ENCODE results near the gene IL18RAP. TPM values are rescaled to one million over a fixed set of nuclear protein-coding genes. Genes with fewer than 3 reads are reported as not detected.
A peak's percentile ranks its signal among the peaks of the same experiment; 100 is the strongest.

Gene IL18RAP
- total RNA-seq, 1 donor from 2014 or later, result 0.70 TPM

DNA sequence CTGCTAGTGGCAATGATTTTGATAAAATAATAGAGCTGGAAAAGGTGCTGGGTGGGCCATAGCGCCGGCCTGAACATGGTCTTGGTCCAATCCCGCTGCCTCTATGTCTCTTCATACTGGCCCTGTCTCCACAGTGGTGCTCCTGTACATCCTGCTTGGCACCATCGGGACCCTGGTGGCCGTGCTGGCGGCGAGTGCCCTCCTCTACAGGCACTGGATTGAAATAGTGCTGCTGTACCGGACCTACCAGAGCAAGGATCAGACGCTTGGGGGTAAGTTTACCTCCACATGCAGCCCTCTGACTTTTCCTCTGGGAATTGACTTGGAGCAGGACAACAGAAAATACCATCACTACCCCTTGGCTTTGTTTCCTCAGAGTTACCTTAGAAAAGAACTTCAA lies 24.0 kb downstream of the IL18RAP start:
- intact Hi-C loops (cut with DNase I), result loop anchor here (10.0 kb wide), 1 partner anchor 262 kb away; the partner anchor contains the start of gene IL1RL2
- peak; percentile 73 for DNase-seq (ENCODE audit: low spot score)

- peak; percentile 78 for DNase-seq (ENCODE audit: low spot score)
- intact Hi-C loops (cut with DNase I), result loop anchor here (10.0 kb wide), 1 partner anchor 265 kb away; the partner anchor contains the start of gene IL1RL2
Observed at GRCh38 chr2:102449370-102449974, 26.5 kb downstream of the IL18RAP start.

GRCh38 chr2:102451968-102452367 lies 29.0 kb downstream of the IL18RAP start:
- intact Hi-C loops (cut with DNase I), result no loop called here
- DNase-seq (ENCODE audit: low spot score), result no peak

DNA sequence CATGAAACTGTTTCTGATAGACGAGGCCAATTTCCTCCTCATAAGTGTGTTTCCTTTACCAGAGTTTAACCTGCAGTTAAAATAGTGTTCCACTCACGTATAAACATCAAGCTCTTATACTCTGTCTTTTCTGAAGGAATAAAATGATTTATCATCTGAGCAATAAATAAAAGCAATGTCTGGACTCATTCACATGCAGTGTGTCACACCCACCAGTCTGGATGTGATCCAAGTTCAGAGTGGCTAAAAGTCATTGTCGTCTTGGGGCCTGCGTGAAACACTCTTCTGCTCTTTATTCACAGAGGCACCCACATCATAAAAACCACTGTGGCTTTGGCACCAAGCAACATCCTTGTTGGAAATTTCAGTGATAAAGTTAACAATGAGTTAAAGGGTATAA lies 30.5 kb downstream of the IL18RAP start:
- no peak for DNase-seq (ENCODE audit: low spot score)
- intact Hi-C loops (cut with DNase I), result no loop called here

- no peak for DNase-seq (ENCODE audit: low spot score)
Observed at GRCh38 chr2:102455061-102455670, 32.2 kb downstream of the IL18RAP start.

DNA sequence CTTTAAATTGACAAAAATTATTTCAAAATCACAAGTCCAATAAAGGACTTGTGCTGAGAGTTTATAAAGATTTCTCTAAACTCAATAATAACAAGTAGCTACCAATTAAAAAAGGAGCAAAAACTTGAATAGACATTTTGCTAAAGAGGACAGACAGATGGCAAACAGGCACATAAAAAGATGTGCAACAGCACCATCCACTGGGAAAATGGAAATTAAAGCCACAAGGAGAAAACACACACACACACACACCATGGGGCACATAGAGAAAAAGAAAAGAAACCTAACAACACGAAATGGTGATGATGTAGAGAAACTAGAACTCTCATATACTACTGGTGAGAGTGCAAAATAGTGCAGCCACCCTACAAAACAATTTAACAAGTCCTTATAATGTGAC lies 37.5 kb downstream of the IL18RAP start:
- intact Hi-C loops (cut with DNase I), result no loop called here
- no peak for DNase-seq (ENCODE audit: low spot score)

More at GRCh38 chr2:102455061-102455670, 32.2 kb downstream of the IL18RAP start:
- intact Hi-C loops (cut with DNase I), result no loop called here

DNA sequence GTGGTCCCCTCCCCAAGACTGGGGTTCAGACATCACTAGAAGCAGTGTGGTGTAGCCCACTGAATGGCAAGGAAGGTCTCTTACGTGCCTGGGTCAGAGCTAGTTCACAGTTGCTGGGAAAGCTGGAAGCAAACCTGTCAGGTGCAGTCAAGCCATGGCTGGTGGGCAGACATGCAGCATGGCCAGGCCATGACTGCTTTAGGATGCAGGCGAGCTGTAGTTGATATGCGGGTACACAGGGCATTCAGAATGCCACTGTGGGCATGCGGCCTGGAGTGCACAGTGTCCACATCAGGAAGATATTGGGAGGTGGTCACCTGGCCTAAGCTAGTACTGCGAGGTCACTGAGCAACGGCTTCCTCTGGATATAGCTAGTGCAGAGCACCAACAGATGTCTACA lies 38.2 kb downstream of the IL18RAP start:
- intact Hi-C loops (cut with DNase I), result no loop called here
- no peak for DNase-seq (ENCODE audit: low spot score)

- DNase-seq (ENCODE audit: low spot score), result no peak
- intact Hi-C loops (cut with DNase I), result no loop called here
Observed at GRCh38 chr2:102463160-102463559, 40.2 kb downstream of the IL18RAP start.

- no peak for DNase-seq (ENCODE audit: low spot score)
- intact Hi-C loops (cut with DNase I), result loop anchor here (5.0 kb wide), 1 partner anchor 232 kb away; no protein-coding TSS in a partner anchor
Observed at GRCh38 chr2:102470168-102470567, 47.2 kb downstream of the IL18RAP start.

DNA sequence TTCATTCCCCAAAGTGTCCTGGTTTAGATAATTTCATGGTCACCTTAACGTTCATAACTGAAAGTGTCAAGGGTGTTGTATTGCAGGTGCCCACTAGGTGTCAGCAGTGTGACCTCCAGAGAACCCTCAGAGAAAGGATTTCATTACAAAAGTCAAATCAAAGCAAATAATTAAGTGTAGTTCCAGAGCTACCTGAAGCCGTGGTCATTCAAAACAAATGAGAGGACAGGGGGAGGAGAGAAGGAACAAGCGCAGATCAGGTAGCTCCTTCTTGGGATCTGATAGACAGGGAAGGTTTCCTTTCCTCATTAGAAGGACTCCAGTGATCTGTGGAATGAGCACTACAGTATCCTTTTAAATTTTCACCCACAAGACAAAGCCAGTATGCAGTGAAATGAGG lies 50.1 kb downstream of the IL18RAP start, which contains the start of gene SLC9A4:
SLC9A4 (plus strand) TSS at position 207 of the 400 bp plus-strand sequence. CDS start 534 bp downstream, outside the sequence.
- intact Hi-C loops (cut with DNase I), result loop anchor here (2.0 to 5.0 kb wide), 2 partner anchors 144 to 229 kb away; no protein-coding TSS in a partner anchor
- DNase-seq (ENCODE audit: low spot score), result no peak

GRCh38 chr2:102473631-102474030 lies 50.7 kb downstream of the IL18RAP start:
- DNase-seq (ENCODE audit: low spot score), result no peak
- intact Hi-C loops (cut with DNase I), result loop anchor here (2.0 to 5.0 kb wide), 2 partner anchors 143 to 229 kb away; no protein-coding TSS in a partner anchor

- intact Hi-C loops (cut with DNase I), result loop anchor here (5.0 kb wide), 1 partner anchor 228 kb away; no protein-coding TSS in a partner anchor
- no peak for DNase-seq (ENCODE audit: low spot score)
Observed at GRCh38 chr2:102474785-102475184, 51.8 kb downstream of the IL18RAP start.

DNA sequence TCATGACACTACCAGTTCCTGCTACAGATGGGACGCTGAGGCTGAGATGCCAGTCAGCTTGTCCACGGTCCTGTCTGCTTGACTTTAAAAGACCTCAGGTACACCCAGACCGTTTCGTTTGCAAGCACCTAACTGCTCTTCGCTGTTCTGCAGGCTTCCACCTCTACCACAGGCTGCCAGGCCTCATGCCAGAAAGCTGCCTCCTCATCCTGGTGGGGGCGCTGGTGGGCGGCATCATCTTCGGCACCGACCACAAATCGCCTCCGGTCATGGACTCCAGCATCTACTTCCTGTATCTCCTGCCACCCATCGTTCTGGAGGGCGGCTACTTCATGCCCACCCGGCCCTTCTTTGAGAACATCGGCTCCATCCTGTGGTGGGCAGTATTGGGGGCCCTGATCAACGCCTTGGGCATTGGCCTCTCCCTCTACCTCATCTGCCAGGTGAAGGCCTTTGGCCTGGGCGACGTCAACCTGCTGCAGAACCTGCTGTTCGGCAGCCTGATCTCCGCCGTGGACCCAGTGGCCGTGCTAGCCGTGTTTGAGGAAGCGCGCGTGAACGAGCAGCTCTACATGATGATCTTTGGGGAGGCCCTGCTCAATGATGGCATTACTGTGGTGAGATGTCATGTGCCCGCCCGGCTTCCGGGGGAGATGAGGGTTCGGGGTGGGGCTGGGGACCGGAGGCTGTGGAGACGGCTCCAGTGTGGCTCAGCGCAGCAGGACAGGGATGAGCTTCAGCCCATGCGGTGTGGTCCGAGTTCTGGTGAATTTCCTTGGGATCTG lies 55.9 kb downstream of the IL18RAP start:
- no peak for DNase-seq (ENCODE audit: low spot score)
- intact Hi-C loops (cut with DNase I), result no loop called here

DNA sequence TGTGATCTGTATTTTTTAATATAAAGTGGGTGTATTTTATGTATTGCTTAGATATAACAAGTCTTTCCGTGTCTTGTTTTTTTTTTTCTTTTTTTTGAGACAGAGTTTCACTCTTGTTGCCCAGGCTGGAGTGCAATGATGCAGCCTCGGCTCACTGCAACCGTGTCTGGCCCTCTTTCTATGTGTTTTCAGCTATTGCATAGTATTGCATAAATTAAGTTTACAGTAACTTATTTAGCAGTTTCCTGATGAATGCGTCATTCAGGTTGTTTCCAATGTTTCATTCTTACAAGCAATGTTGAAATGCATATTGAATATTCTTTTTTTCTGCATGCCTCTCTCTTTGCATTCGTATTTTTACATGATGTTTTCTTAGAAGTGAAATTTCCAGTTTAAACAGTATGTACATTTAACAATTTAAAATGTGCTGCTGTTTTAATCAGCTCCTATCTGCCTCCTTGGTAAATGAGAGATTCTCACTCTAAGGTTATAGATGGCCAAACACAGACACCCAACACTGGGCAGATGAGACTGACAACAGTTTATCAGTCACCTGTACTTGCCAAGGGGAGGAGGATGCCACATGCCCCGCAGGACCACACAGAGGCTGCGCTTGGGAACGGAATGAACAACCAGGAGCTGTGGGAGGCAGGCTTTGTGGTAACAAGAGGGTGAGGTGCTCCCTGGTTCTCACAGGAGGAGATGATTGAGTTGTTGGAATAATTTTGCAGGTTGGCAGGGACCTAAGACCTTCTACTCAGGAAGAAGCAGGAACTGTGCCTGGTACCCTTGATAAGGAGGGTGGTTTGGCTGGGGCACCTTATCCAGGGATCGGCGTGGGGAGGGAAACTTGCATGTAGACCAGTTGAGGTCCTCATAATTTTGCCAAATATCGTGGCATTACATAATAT lies 57.6 kb downstream of the IL18RAP start:
- intact Hi-C loops (cut with DNase I), result no loop called here
- DNase-seq (ENCODE audit: low spot score), result no peak

DNA sequence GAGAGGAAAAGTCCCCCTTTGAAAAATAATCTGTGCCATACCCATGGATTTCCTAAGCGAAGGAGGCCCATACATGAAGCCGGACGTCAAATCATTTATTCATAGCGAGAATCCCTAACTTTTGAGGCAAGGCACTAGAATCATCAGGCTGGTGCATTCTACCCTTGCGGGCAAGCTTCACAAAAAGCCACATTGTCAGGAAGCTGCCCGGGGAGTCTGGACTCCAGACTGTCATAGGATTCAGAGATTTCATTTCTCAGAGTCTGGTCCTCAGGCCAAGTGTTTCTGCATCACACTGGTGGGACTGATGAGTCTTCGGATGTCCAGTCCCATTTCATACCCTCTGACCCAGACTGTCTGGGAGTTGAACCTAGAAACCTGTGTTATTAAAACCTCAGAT lies 59.0 kb downstream of the IL18RAP start:
- no peak for DNase-seq (ENCODE audit: low spot score)
- intact Hi-C loops (cut with DNase I), result no loop called here

GRCh38 chr2:102483086-102483485 lies 60.1 kb downstream of the IL18RAP start:
- intact Hi-C loops (cut with DNase I), result no loop called here

DNA sequence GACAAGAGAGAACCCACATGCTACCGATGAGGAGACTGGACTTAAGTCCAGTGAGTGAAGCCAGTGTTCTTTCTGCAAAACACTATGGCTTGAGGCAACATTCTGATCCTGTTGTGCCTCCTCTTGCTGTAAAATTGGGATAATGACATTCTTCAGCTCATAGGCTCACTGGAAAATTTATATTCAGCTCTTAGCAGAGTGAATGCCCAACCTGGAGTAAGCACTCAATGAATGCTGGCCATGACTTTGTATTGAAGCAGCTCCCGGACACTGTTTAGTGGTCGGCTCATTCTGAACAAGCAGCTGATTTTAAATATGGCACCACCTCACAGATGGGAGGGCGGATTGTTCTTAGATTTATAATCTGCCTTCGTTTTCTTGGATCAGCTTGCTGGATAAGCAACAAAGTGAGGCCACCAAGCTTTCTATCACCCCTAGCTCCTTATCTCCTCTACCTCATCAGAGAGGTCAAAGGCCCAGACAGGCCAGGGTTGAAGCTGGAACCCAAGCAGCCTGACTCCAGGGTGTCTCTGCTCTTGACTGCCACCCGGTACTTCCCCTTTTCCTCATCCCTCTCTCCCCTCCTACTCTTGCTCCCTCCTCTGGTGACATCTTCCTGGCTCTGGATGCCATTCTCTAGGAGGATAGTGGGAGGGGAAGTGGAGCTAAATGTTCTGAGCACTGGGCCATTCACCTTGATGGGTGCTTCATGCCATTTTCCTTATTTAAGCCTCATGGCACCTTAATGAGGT lies 61.5 kb downstream of the IL18RAP start:
- DNase-seq (ENCODE audit: low spot score), result no peak
- intact Hi-C loops (cut with DNase I), result no loop called here

More at GRCh38 chr2:102483086-102483485, 60.1 kb downstream of the IL18RAP start:
- DNase-seq (ENCODE audit: low spot score), result no peak

GRCh38 chr2:102485147-102485785 lies 62.3 kb downstream of the IL18RAP start:
- intact Hi-C loops (cut with DNase I), result no loop called here
- no peak for DNase-seq (ENCODE audit: low spot score)
